NCI-H748 treated with DMSO at 0.1 percent for 48 hours (cell line): ENCODE data around the gene L3MBTL4.

ENCODE experiments used
- DNase-seq: peaks from one replicate; lab custom pipeline; 2025; lab: John Stamatoyannopoulos, UW

The L3MBTL4 gene

DNA sequence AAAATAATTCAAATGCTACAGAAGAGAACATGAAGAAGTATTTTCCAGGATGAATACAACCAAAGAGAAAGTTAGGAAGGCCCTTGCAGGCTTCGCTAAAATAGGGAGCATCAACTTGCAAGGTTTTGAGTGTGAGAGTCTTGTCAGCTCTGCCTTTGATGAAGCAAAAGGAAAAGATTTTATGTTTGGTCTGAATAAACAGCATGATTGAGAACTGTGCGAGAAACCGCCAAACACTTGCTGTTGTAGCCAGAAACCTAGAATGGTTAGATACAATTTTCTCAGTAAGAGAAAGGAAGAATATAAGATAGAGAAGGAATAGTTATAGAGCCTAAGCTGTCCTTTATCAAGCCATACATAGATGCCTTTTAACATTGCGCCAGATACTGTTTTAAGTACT is 163.6 kb downstream of the L3MBTL4 start:
- DNase-seq, result no peak

DNA sequence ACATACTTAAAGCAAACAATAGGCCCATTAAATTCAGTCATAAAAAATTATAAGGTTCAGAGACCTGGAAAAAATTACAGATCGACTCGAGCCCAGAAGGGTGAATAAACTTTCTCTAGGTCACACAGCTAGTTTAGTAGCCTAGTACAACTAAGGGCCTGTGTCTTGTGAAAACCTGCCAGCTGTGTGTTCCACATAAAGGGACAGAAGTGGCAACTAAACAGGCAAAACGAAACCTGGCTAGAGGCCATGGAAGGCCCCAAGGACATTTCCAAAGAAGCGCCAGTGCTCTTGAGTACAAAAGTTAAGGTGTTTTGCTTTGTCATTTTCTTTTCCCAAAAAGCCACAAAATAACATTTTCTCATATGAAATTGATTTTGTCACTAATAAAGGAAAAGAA is 164.9 kb downstream of the L3MBTL4 start:
- DNase-seq, result no peak

DNA sequence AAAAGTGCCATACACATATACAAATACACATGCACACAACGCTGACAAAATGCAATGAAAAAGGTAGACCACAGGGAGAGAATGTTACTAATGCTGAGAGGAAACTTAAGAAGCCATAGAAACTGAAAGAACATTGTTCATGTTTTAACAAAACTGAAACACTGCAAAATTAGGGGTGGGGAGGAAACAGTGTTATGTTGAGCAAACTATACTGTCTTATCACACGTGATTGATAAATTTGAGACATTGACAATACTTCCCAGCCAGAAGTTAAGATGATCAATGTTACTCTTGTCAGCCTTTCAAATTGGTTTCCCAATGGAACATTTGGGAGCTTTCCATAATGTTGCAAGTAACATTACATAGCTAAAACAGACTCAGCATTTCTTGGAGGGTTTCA is 165.5 kb downstream of the L3MBTL4 start:
- no peak for DNase-seq

DNA sequence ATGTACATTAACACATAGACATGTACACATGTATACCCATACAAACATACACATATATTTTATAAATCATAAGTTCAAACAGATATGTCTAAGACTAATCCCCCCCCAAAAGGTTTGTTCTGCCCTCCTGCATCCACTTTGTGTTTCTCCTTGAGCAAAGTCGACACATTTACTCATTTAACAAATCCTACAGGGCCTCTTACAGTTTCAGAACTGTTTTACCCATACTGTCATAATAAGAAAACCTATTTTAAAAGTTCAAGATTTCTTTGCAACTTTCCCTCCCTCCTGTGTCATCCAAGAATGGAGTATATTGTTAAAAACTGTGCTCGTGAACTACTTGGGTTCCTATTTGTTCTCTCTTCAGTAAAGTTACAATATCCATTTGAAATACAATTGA is 166.7 kb downstream of the L3MBTL4 start:
- DNase-seq, result no peak

DNA sequence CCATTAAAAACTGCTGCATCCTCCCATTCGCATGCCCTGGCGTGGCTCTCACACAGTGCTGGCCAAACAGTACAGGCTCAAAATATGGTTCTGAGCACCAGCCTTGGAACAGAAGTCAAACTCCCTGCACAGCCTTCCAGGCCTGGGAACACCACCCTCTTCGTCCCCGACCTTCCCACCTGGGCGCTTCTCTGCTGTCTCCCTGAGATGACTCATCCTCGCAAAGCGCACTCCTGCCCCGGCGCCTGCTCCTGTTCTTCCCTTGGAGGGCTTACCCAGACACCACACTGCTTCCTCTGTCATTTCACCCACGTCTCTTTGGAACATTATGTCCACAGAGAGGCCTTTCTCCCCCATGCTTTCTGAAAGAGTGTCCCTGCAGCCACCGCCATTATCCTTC is 172.7 kb downstream of the L3MBTL4 start:
- DNase-seq, result no peak

DNA sequence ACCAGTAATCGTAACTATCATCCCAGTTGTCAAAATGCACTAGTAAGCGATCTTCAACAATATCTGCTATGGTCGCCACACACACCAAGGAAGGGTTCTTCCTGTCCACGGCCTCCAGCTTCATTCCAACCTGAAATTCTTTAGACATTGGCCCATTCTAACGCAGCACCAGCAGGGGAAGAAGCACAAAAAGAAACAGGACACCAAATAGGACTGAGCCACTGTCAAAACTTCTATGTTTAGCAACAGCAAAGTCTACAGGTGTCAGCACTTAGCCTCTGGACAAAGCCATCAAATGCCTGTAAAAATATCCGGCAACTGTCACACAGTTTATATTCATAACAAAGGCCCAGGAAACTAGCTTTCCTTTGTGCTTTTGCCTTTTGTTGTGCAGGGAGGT is 175.0 kb downstream of the L3MBTL4 start:
- no peak for DNase-seq

DNA sequence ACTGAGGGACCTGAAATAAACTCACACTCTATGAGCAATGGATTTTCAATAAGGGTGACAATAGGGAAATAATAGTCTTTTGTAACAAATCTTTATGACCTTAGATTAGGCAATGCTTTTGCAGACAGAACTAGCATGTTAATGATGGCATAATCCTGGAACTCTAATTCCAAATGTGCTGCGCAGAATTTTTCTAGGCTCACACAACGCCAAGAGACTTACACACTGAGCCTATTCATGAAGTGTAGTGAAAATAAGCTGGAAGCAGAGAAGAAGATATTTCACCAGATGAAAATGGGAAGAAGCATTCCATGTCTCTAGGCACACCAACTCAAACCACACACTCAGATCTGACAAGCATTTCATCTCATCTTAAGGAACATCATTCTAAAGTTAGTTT is 178.5 kb downstream of the L3MBTL4 start:
- no peak for DNase-seq

DNA sequence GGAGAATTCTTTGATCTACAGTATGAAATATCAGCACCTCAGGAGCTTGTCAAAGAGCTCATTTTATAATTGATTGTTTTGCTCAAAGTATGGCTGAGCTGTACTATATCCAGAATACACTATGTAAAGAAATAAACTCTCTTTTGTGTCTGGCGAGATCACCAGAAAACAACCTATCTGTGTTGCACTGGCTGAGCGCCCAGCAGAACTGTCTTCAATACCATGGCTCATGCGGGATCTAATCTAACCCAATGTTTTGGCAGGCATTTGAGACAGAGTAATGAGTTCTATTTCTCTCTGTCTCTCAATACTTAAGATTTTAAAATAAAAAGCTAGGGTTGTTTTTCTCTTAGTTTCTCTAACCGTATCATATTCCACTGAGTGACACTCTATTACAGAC is 192.4 kb downstream of the L3MBTL4 start:
- DNase-seq, result no peak

DNA sequence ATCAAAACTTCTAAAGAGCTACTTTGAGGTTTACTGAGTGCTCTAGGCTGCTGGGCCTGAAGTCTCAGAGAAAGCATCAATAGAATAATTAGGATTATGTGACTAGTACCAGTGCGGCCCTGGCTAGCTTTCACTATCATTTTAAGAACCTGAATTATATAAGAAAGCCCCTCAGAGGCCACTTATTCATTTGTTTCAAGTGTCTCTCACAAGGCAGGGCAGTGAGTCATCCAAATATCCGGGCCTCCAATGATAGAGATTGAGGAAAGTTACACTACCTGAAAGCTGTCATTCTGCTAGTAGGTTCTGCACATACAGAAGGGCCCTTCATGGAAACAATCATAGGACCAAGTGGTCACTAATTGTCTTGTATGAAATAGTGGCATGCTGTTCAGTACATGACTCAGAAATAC is 193.1 kb downstream of the L3MBTL4 start:
- DNase-seq, result no peak

DNA sequence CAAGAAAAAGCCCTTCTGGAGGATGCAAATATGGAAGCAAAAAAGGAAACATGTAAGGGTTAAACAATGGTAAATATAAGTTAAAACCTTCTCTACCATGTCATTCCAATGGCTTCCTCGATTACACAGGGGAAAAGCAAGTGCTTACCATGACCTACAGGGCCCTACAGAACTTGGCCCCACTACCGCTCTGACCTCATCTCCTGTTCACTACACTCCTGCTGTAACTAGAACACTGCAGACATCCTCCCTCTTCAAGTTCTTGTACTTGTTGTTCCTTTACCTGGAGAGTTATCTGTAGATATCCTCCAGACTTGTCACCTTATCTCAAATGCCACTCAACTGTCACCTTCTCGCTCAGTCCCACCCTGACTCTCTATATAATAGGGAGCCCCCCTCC is 194.6 kb downstream of the L3MBTL4 start:
- DNase-seq, result no peak

DNA sequence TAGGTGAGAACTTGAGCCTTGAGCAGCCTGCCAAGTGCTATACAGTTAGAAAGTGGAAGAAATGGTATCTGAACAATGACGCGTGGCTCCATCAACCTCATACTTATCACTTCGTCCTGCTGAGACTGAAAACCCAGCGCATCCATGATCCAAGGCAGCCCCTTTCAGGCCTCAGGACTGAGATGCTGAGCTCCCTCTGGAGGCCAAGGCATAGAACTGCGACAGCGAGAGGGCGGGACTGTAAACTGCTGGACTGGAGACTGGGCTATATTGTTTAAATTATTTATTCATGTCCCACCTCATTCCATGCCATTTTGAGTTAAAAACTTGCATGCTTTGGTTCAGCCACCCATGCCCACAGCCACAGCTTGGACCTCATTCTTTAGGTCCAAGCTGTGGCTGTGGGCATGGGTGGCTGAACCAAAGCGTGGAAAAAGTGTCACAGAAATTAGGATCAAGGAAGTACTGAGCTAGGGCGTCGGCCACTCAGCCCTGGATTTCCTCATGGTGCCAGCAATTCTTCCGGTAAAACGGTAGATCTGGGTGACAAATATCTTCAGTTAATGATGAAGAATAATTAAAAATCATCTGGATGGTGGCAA is 195.5 kb downstream of the L3MBTL4 start:
- DNase-seq, result peak; percentile 20

DNA sequence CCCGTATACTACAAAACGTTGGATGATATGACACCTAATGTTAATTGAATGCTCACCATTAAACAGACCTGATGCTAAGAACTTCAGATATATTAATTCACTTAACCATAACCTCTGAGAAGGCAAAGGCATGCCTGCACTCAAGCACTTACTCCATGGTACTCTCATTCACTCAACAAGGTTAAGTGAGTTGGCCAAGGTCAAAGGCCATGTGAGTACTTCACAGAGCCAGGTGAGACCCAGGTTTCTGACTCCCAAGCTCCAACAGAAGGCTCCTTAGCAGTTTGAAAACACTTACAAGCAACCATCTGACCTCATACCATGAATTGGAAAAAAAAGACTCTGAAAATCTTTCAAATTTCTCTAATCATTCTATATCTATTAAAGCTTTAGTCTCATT is 198.8 kb downstream of the L3MBTL4 start:
- DNase-seq, result no peak

DNA sequence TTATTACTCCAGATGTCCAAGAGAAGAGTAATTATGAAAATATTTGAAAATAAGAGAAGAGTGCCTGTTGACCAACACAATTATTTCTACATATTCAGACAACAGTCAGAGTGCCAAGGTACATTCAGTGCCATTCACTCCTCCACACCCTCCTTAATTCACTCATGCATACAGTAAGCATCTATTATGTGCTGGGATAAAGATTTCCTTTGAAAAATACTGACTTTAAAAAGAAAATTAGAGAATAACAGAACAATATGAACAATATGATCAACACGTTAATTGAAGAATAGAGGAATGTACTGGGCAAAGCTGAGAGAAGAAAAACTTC is 203.6 kb downstream of the L3MBTL4 start:
- no peak for DNase-seq

DNA sequence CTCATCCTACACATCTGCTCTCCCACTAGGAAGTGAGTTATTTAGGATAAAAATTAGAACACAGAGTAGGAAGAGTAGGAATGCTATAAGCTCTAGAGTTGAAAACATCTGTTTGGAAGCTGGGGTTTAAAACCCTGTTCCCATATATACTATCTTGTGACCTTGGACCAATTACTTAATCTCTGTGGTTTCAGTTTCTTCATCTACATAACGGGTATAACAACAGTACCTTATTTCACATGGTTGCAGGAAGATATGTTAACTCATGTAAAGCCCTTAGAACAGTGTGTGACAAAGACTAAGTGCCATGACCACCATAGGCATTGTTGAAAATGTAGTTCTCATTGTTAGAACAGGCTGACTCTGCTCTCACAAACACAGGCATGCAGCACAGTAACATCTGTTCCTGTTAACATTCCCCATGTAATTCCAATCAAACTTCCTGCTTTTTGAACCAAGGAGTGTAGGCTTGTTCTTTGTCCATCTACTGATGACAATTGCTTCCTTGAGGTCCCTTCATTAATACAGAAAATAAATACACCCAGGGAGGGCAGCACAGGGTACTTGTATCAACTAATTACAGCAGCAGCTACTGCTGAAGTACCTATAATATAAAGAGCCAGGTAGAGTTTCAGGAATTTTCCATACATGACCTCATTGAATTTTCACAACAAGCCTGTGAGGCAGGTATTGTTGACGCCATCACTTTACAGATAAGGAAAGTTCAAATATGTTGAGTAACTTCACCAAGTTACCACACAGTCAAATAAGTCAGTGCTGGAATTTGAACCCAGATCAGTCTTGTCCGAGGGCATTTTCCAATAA is 204.2 kb downstream of the L3MBTL4 start:
- no peak for DNase-seq

DNA sequence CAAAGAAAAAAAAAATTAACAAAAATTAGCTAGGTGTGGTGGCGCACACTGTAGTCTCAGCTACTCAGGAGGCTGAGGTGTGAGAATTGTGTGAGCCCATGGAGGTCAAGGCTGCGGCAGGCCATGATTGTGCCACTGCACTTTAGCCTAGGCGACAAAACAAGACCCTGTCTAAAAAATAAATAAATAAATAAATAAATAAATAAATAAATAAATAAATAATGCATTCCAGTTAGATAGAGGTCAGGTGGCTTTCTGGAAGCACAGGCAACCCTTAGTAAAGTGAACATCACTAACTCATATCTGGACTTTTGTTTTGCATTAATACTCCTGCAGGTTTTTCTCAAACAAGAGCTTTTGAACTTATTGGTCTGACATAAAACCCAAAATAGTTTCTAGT is 206.8 kb downstream of the L3MBTL4 start:
- DNase-seq, result no peak

DNA sequence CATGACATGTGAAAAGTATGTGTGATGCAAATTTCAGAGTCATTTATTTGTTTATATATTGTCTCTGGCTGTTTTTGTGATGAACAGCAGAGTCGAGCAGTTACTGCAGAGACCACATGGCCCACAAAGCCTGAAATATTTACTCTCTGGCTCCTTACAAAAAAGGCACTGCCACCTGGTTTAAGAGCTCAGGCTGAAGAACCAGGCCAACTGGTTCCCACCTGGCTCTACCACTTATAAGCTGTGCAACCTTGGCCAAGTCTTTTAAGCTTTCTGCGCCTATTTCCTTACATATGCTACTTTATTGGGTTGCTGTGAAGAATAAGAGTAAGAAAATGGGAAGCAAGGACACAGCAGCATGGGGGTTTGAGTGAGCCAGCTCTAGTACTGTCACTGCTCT is 207.6 kb downstream of the L3MBTL4 start:
- no peak for DNase-seq

DNA sequence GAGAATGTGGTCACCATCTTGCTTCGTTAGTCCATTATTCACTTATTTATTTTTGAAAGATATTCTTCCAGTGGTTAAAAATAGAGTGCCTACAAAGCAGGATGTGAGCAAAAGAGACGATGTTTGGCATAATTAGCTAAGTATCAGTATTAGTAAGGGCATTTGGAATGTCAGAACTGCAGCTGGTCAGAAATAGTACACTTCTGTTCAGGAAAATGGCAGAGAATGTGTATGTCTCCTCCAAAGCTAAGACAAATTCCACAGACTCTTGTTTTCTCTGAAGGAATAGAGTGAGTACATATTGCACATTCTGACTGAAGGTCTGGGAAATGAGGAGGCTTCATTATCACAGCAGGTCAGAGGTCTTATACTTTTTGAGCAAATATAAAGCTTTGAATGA is 209.0 kb downstream of the L3MBTL4 start:
- no peak for DNase-seq

DNA sequence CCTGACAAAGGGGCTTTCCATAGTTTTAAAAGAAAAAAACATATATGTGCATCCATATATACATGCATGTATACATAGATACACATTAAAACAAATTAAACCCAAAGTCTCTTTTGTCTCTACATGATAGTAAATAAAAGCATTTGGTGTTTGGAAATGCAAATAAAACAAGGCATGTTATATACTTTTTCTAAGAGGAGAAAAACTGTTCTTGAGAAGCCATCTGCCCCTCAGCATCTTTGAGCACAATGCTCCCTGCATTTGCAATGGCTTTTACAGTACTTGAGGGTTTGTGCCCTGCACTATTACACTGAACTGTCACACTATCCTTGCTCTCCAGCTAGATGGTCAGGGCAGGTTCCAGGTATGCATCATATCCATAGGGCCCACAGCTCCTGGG is 210.2 kb downstream of the L3MBTL4 start:
- no peak for DNase-seq

DNA sequence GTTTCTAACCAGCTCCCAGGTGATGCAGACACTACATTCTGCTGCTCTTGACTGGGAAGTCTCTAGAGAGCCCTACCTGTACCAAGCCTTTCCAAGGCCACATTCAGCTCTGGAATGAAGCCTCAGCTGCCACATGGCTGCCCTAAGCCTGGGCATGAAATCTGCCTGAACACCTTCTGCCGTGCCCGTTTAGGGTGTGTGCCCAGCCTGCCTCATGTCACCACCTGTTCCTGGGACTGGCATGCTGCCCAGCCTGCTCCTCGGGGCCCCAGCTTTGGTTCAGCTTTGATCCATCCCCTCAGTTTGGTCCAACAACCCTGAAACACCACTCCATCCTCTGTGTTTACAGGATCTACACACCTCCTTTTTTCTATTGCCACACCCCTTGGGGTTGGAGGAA is 210.9 kb downstream of the L3MBTL4 start:
- DNase-seq, result no peak

DNA sequence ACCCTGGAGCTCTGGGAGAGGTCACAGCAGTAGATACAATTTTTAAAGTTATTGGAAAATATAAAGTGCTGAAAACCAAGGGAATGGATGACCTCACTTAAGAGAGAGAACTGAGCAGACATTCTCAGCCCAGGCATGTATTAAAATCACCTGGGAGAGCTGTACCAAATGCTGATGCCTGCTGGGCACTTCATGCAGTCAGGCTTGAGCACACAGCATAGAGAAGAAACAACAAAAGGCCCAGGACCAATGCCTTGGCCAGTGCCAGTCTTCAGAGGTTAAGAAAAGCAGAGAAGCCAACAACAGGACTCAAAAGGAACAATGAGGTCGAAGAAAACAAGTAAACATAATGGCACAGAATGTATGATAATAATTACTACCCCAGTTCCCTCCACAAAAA is 211.8 kb downstream of the L3MBTL4 start:
- DNase-seq, result no peak

DNA sequence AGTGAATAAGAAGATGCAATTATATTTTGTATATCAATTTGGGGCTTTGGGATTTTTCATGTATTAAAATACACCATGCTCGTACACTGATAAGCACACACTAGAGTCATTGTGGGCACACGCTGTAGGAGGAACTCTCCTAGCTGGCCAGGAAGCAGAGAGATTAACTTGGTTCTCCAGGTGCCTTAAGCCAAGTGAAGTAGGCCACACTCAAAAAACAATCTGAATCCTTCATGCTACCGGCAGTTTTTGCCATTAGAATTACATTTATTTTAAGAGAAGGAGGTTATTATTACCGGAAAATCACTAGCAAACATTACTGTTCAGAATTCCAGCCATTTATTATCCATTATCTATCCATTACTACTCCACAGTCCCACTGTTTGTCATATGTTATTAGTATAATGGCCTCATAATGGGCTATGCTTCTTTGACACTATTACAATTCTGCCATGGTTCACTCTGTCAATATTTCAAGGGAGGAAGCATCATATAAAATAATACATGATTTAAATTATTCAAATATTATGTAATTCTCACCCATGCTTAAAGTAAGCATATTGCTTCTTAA is 214.4 kb downstream of the L3MBTL4 start:
- peak; percentile 26 for DNase-seq

DNA sequence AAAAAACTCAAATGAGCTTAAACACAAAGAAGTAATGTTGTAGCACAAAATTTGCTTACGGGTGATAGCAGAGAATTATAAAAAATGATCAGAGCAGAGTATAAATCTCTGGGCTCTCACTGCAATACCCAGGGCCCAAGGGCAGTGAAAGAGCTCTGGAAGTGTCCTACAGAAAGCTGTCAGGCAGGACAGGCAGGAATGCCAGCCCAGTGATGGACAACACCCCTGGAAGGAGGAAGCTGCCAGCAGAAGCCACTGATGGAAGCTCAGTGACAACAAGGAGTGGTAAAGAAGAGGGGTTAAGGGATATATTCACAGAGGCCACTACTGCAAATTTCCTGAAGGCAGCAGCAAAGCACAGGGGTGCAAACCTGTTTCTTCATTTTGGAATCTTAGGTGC is 214.9 kb downstream of the L3MBTL4 start:
- DNase-seq, result no peak

DNA sequence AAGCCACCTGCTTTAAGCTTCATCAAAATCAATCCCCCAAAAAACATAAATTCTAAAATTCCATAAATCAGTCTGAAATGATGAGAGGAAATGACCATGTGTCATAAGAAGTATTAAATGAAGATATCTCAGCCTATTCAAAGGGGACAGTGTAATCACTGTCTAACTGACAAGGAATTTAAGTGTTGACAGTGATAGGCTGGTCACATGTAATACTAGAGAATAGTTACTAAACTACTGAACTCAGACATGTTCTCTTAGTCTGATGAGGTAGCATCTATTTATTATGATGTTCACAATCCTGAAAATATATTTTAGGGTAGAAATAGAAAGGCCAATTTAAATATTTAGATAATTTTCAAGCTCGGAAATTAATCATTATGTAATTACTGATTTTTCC is 216.1 kb downstream of the L3MBTL4 start:
- no peak for DNase-seq

DNA sequence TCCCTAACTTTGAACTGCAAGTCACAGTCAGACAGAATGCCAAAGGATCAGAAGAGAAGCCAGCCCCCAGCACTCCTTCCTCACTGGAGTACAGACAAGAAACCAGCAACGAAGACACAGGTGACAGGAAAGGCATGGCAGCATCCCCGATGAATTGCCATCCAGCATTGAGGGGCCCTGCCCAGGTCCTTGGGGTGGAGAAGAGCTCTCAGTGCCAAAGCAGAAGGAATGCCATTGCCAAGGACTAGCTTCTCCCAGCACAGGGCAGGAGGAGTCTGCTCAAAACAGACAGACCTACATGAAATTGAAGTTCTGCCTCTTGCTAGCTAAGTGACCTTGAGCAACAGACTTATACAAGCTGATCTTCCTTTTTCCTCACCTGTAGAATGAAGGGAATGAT is 220.1 kb downstream of the L3MBTL4 start:
- no peak for DNase-seq
